ENCODE data around the gene IMMP2L.

IMMP2L gene

GRCh38 chr7:111108496-111108895, 453.8 kb downstream of the IMMP2L start:
- no peak overlapping the region for H3K4me3 ChIP-seq (ENCODE audit: low read length)
- TF ChIP-seq ZNF274 (IDR thresholded peaks at IDR 0.05; ENCODE audit: low read depth, low read length): no peak

- no peak for TF ChIP-seq ZNF274 (IDR thresholded peaks at IDR 0.05; ENCODE audit: low read depth, low read length)
- H3K4me3 ChIP-seq (ENCODE audit: low read length): no peak overlapping the region
Observed at GRCh38 chr7:111108000-111108399, 454.3 kb downstream of the IMMP2L start.

GRCh38 chr7:111107579-111107978, 454.7 kb downstream of the IMMP2L start:
- no peak overlapping the region for H3K4me3 ChIP-seq (ENCODE audit: low read length)
- no peak for TF ChIP-seq ZNF274 (IDR thresholded peaks at IDR 0.05; ENCODE audit: low read depth, low read length)

- no peak overlapping the region for H3K4me3 ChIP-seq (ENCODE audit: low read length)
- no peak for TF ChIP-seq ZNF274 (IDR thresholded peaks at IDR 0.05; ENCODE audit: low read depth, low read length)
Observed at GRCh38 chr7:111105269-111105668, 457.0 kb downstream of the IMMP2L start.

- TF ChIP-seq ZNF274 (IDR thresholded peaks at IDR 0.05; ENCODE audit: low read depth, low read length): no peak
- H3K4me3 ChIP-seq (ENCODE audit: low read length): no peak overlapping the region
Observed at GRCh38 chr7:111104710-111105109, 457.6 kb downstream of the IMMP2L start.

- no peak overlapping the region for H3K4me3 ChIP-seq (ENCODE audit: low read length)
- no peak for TF ChIP-seq ZNF274 (IDR thresholded peaks at IDR 0.05; ENCODE audit: low read depth, low read length)
Observed at GRCh38 chr7:111103678-111104274, 458.5 kb downstream of the IMMP2L start.

GRCh38 chr7:111103136-111103535, 459.2 kb downstream of the IMMP2L start:
- TF ChIP-seq ZNF274 (IDR thresholded peaks at IDR 0.05; ENCODE audit: low read depth, low read length): no peak
- H3K4me3 ChIP-seq (ENCODE audit: low read length): no peak overlapping the region

GRCh38 chr7:111101856-111102646, 460.2 kb downstream of the IMMP2L start:
- no peak overlapping the region for H3K4me3 ChIP-seq (ENCODE audit: low read length)
- TF ChIP-seq ZNF274 (IDR thresholded peaks at IDR 0.05; ENCODE audit: low read depth, low read length): no peak

- H3K4me3 ChIP-seq (ENCODE audit: low read length): no peak overlapping the region
- no peak for TF ChIP-seq ZNF274 (IDR thresholded peaks at IDR 0.05; ENCODE audit: low read depth, low read length)
Observed at GRCh38 chr7:111098926-111099250, 463.4 kb downstream of the IMMP2L start.

GRCh38 chr7:111098011-111098925, 464.0 kb downstream of the IMMP2L start:
- no peak overlapping the region for H3K4me3 ChIP-seq (ENCODE audit: low read length)
- no peak for TF ChIP-seq ZNF274 (IDR thresholded peaks at IDR 0.05; ENCODE audit: low read depth, low read length)

GRCh38 chr7:111096997-111097396, 465.3 kb downstream of the IMMP2L start:
- H3K4me3 ChIP-seq (ENCODE audit: low read length): no peak overlapping the region
- no peak for TF ChIP-seq ZNF274 (IDR thresholded peaks at IDR 0.05; ENCODE audit: low read depth, low read length)

- no peak for TF ChIP-seq ZNF274 (IDR thresholded peaks at IDR 0.05; ENCODE audit: low read depth, low read length)
- no peak overlapping the region for H3K4me3 ChIP-seq (ENCODE audit: low read length)
Observed at GRCh38 chr7:111094419-111094818, 467.9 kb downstream of the IMMP2L start.

- no peak for TF ChIP-seq ZNF274 (IDR thresholded peaks at IDR 0.05; ENCODE audit: low read depth, low read length)
- H3K4me3 ChIP-seq (ENCODE audit: low read length): no peak overlapping the region
Observed at GRCh38 chr7:111093496-111093895, 468.8 kb downstream of the IMMP2L start.

GRCh38 chr7:111092406-111093236, 469.7 kb downstream of the IMMP2L start:
- H3K4me3 ChIP-seq (ENCODE audit: low read length): no peak overlapping the region
- TF ChIP-seq ZNF274 (IDR thresholded peaks at IDR 0.05; ENCODE audit: low read depth, low read length): no peak

All from GM08714 (cell line).